K562 (cell line): ENCODE data around the gene HNRNPA3. TPM values are rescaled to one million over a fixed set of nuclear protein-coding genes. Genes with fewer than 3 reads are reported as not detected.

Experiments used
- ELF1 ChIP-seq: fragments of 200-800 bp; sonication (Bioruptor generic); IDR thresholded peaks from 2 replicates; pipeline ENCODE4 v1.6.1; 2016; ENCODE audit warnings: missing genetic modification characterization, missing compliant biosample characterization
- FOXA1 ChIP-seq: fragments of 450-650 bp; IDR thresholded peaks from 2 replicates; pipeline ENCODE4 v1.6.1; 2016; ENCODE audit warnings: mild to moderate bottlenecking, borderline replicate concordance
- JUN ChIP-seq, 2 experiments: sonication (generic) in 1 of 2; formaldehyde crosslinking in 1 of 2; IDR thresholded peaks; 2 replicates each; pipeline versions ENCODE4 v1.6.1 to v1.8.0; 2012 to 2022; ENCODE audit warnings: borderline replicate concordance in 2 of 2, mild to moderate bottlenecking in 2 of 2, improper control_type of control experiment in 1 of 2, low read depth in 1 of 2, low read length in 1 of 2, missing genetic modification reagents in 1 of 2
- NCOA1 ChIP-seq: fragments of 450-650 bp; IDR thresholded peaks from 2 replicates; pipeline ENCODE4 v1.6.1; 2016; ENCODE audit warnings: low read depth
- RFX5 ChIP-seq: IDR thresholded peaks from 2 replicates; pipeline ENCODE4 v1.6.1; 2011; ENCODE audit warnings: low read depth, mild to moderate bottlenecking, improper control_type of control experiment, low read length
- SIN3A ChIP-seq, 2 experiments: fragments of 150-350 bp in 1 of 2; IDR thresholded peaks; 2 replicates each; pipeline ENCODE4 v1.6.1; 2011 to 2016; ENCODE audit warnings: borderline replicate concordance in 2 of 2, low read depth in 2 of 2, low read length in 2 of 2, mild to moderate bottlenecking in 2 of 2, moderate library complexity in 2 of 2; ENCODE audit not compliant: control insufficient read depth in 1 of 2
- ZNF146 ChIP-seq: IDR thresholded peaks from one replicate; pipeline ENCODE4 v1.6.1; 2018; ENCODE audit warnings: missing compliant biosample characterization; ENCODE audit not compliant: unreplicated experiment
- polyA plus RNA-seq, 8 experiments: library from polyadenylated mRNA; depleted of rRNA in 4 of 8; stranded (reverse) in 5 of 8; unstranded in 3 of 8; fragments of >200 nt; fragmentation: Nextera tagmentation in 2 of 8; fragmentation: Illumina TruSeq in 1 of 8; extraction: Ambion mirVana in 2 of 8; extraction: Trizol in 1 of 8; gene quantifications; 2 replicates each; pipeline versions ENCODE4 v1.2.1 to v1.2.3, GENCODE V29; 2011 to 2014; ENCODE audit warnings: inconsistent platforms in 1 of 8, missing spikeins in 1 of 8
- total RNA-seq, 7 experiments: library from RNA; depleted of rRNA in 6 of 7; stranded (reverse); fragments of >200 nt in 6 of 7; fragmentation: Illumina TruSeq in 2 of 7; extraction: Trizol in 2 of 7; gene quantifications; 2 replicates each; pipeline versions ENCODE4 v1.2.1 to v1.2.3, GENCODE V29; 2011 to 2021; ENCODE audit warnings: low replicate concordance in 1 of 7
- TF ChIP-seq, protein P1 (sequence below), 2 experiments: fragments of 450-650 bp; IDR thresholded peaks; 2 replicates each; pipeline ENCODE4 v1.6.1; 2016; ENCODE audit warnings: mild to moderate bottlenecking in 2 of 2, borderline replicate concordance in 1 of 2, low read depth in 1 of 2, moderate library complexity in 1 of 2
- TF ChIP-seq, protein P2 (sequence below), 2 experiments: fragments of 450-650 bp in 1 of 2; sonication (generic) in 1 of 2; formaldehyde crosslinking in 1 of 2; IDR thresholded peaks in 1 of 2; conservative IDR thresholded peaks in 1 of 2; 2 replicates each; pipeline versions ENCODE4 v1.6.1 to v1.8.1; 2016 to 2023; ENCODE audit warnings: mild to moderate bottlenecking in 2 of 2, moderate library complexity in 2 of 2, inconsistent platforms in 1 of 2, missing genetic modification reagents in 1 of 2
- TF ChIP-seq, protein P3 (sequence below): fragments of 250-450 bp; sonication (Bioruptor Pico); IDR thresholded peaks from 2 replicates; pipeline ENCODE4 v1.5.0; 2021
- TF ChIP-seq, protein P4 (sequence below): fragments of 450-650 bp; IDR thresholded peaks from 2 replicates; pipeline ENCODE4 v1.6.1; 2017; ENCODE audit warnings: antibody characterized with exemption, mild to moderate bottlenecking

The HNRNPA3 gene
- total and polyA plus RNA-seq, 9 of the 15 experiments (the other 6 are each of a cell fraction or from before 2014, with no cell fraction given): 72.8 to 428 (median 192) TPM

DNA sequence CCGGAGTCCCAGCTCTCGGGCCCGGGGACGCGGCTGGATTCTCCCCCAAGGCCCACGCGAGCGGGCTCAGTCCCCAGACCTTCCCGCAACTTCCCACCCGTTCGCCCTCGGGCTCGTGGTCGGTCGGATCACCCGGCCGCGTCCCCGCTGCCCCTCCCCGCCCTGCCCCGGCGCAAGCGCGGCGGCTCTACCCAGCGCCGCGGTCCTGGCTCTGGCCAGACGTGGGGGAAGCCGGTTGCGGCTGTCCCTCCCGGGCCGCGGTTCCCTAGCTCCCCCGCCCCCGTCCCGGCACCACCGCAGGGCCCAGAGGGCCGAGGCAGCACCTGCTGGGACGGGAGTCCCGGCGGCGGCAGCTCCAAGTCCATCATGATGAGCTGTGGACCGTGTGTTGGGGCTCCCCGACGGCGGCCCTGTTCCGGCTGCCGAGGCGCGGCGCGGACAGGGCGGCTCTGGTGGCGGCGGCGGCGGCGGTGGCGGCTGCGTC, 51.7 kb downstream of the HNRNPA3 start (continued):
- TF ChIP-seq, protein P1, sequence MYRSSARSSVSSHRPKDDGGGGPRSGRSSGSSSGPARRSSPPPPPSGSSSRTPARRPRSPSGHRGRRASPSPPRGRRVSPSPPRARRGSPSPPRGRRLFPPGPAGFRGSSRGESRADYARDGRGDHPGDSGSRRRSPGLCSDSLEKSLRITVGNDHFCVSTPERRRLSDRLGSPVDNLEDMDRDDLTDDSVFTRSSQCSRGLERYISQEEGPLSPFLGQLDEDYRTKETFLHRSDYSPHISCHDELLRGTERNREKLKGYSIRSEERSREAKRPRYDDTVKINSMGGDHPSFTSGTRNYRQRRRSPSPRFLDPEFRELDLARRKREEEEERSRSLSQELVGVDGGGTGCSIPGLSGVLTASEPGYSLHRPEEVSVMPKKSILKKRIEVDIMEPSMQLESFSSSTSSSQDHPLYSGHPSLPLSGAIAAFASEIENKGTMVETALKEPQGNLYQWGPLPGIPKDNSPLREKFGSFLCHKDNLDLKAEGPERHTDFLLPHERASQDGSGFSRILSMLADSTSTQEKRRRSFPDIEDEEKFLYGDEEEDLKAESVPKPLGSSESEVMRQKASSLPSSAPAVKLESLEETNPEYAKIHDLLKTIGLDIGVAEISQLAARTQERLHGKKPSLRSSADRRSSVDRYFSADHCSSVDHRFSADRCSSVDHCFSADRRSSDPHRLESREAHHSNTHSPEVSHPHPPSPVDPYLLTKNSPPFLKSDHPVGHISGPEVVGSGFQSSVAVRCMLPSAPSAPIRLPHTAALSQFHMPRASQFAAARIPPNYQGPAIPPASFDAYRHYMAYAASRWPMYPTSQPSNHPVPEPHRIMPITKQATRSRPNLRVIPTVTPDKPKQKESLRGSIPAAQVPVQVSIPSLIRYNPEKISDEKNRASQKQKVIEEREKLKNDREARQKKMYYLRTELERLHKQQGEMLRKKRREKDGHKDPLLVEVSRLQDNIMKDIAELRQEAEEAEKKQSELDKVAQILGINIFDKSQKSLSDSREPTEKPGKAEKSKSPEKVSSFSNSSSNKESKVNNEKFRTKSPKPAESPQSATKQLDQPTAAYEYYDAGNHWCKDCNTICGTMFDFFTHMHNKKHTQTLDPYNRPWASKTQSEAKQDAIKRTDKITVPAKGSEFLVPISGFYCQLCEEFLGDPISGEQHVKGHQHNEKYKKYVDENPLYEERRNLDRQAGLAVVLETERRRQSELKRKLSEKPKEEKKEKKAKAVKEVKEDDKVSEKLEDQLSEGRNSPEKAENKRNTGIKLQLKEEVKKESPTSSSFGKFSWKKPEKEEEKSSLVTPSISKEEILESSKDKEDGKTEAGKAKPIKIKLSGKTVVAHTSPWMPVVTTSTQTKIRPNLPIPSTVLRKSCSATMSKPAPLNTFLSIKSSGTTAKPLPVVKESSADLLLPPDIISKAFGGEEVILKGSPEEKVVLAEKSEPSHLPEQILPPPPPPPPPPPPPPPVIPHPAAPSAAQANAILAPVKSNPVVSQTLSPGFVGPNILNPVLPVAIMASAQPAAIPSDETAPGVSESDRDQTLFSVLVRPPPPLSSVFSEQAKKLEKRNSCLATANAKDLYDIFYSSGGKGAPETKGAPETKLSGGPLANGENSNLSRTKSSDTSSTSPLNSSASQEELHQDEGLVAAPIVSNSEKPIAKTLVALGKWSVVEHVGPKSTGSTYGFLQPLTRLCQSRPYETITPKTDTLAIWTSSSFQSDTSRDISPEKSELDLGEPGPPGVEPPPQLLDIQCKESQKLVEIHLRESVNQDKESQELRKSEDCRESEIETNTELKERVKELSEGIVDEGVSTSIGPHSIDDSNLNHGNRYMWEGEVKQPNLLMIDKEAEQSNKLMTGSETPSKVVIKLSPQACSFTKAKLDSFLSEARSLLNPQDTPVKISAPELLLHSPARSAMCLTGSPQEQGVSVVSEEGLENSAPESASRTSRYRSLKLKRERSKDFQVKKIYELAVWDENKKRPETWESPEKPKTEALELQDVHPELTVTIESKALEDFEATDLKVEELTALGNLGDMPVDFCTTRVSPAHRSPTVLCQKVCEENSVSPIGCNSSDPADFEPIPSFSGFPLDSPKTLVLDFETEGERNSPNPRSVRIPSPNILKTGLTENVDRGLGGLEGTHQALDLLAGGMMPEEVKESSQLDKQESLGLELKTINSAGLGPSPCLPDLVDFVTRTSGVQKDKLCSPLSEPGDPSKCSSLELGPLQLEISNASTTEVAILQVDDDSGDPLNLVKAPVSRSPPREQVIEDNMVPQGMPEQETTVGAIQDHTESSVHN (IDR thresholded peaks at IDR 0.05; ENCODE audit: borderline replicate concordance in 1 of 2, low read depth in 1 of 2): no peak
- TF ChIP-seq, protein P2, sequence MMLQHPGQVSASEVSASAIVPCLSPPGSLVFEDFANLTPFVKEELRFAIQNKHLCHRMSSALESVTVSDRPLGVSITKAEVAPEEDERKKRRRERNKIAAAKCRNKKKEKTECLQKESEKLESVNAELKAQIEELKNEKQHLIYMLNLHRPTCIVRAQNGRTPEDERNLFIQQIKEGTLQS (IDR thresholded peaks at IDR 0.05): no peak
- TF ChIP-seq, protein P2 (CRISPR knock-in tag; conservative IDR thresholded peaks at IDR 0.05): no peak
- TF ChIP-seq, protein P3, sequence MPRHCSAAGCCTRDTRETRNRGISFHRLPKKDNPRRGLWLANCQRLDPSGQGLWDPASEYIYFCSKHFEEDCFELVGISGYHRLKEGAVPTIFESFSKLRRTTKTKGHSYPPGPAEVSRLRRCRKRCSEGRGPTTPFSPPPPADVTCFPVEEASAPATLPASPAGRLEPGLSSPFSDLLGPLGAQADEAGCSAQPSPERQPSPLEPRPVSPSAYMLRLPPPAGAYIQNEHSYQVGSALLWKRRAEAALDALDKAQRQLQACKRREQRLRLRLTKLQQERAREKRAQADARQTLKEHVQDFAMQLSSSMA (CRISPR knock-in tag): peak; percentile 44; the same call in 1 of the 2 replicates
- TF ChIP-seq, protein P4, sequence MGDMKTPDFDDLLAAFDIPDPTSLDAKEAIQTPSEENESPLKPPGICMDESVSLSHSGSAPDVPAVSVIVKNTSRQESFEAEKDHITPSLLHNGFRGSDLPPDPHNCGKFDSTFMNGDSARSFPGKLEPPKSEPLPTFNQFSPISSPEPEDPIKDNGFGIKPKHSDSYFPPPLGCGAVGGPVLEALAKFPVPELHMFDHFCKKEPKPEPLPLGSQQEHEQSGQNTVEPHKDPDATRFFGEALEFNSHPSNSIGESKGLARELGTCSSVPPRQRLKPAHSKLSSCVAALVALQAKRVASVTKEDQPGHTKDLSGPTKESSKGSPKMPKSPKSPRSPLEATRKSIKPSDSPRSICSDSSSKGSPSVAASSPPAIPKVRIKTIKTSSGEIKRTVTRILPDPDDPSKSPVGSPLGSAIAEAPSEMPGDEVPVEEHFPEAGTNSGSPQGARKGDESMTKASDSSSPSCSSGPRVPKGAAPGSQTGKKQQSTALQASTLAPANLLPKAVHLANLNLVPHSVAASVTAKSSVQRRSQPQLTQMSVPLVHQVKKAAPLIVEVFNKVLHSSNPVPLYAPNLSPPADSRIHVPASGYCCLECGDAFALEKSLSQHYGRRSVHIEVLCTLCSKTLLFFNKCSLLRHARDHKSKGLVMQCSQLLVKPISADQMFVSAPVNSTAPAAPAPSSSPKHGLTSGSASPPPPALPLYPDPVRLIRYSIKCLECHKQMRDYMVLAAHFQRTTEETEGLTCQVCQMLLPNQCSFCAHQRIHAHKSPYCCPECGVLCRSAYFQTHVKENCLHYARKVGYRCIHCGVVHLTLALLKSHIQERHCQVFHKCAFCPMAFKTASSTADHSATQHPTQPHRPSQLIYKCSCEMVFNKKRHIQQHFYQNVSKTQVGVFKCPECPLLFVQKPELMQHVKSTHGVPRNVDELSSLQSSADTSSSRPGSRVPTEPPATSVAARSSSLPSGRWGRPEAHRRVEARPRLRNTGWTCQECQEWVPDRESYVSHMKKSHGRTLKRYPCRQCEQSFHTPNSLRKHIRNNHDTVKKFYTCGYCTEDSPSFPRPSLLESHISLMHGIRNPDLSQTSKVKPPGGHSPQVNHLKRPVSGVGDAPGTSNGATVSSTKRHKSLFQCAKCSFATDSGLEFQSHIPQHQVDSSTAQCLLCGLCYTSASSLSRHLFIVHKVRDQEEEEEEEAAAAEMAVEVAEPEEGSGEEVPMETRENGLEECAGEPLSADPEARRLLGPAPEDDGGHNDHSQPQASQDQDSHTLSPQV: no peak
- TF ChIP-seq JUN (IDR thresholded peaks at IDR 0.05; ENCODE audit: borderline replicate concordance, low read depth, low read length) (no peak), JUN (CRISPR knock-in tag; IDR thresholded peaks at IDR 0.05; ENCODE audit: borderline replicate concordance) (peak; percentile 79; the same call in 1 of the 2 replicates), SIN3A (IDR thresholded peaks at IDR 0.05; ENCODE audit: borderline replicate concordance in 2 of 2, control insufficient read depth in 1 of 2, low read depth in 2 of 2, low read length in 2 of 2) (peak in 1 of 2 experiments; percentile 15; a peak in 1 of 4 replicates), ELF1 (tag) (0 out of 2 replicates have a peak, but pooled peaks have one; percentile 51), RFX5 (no peak), ZNF146 (CRISPR knock-in tag) (no peak), FOXA1 (no peak), NCOA1 (no peak)
